ENCODE measurements around the gene AHCYL1.

AHCYL1 gene

GRCh38 chr1:109990302-109990653, 5.7 kb downstream of the AHCYL1 start:
- DNase-seq (ENCODE audit: low read depth in 1 of 2, low spot score in 1 of 2) = no peak
- Histone ChIP-seq H3K4me3 (replicated peaks; ENCODE audit: insufficient read depth, low read length) (no peak overlapping the region), H3K27me3 (ENCODE audit: insufficient read depth, poor library complexity, severe bottlenecking) (no peaks in the 10 kb centered on the region), H3K27ac (replicated peaks) (no peak overlapping the region)
- TF ChIP-seq SPI1 (IDR thresholded peaks at IDR 0.05; ENCODE audit: borderline replicate concordance, low read depth) (no peak), POLR2AphosphoS5 (IDR thresholded peaks at IDR 0.05; ENCODE audit: low read depth) (no peak), CTCF (IDR thresholded peaks at IDR 0.05; ENCODE audit: insufficient read depth, low read length) (no peak), REST (IDR thresholded peaks at IDR 0.05; ENCODE audit: insufficient replicate concordance, low read depth) (no peak), GABPA (IDR thresholded peaks at IDR 0.05; ENCODE audit: low read depth) (no peak)

- no peak for DNase-seq (ENCODE audit: low read depth in 1 of 2, low spot score in 1 of 2)
- TF ChIP-seq SPI1 (IDR thresholded peaks at IDR 0.05; ENCODE audit: borderline replicate concordance, low read depth) (peak; percentile 5; the same call in 1 of the 2 replicates), POLR2AphosphoS5 (IDR thresholded peaks at IDR 0.05; ENCODE audit: low read depth) (no peak)
Observed at GRCh38 chr1:109991400-109991925, 6.9 kb downstream of the AHCYL1 start.

GRCh38 chr1:109993885-109994284, 9.3 kb downstream of the AHCYL1 start:
- no peak for TF ChIP-seq REST (IDR thresholded peaks at IDR 0.05; ENCODE audit: insufficient replicate concordance, low read depth)
- Histone ChIP-seq H3K4me3 (replicated peaks; ENCODE audit: insufficient read depth, low read length) (no peak overlapping the region), H3K27ac (replicated peaks) (no peak overlapping the region), H3K27me3 (ENCODE audit: insufficient read depth, poor library complexity, severe bottlenecking) (no peaks in the 10 kb centered on the region)
- DNase-seq (ENCODE audit: low read depth in 1 of 2, low spot score in 1 of 2) = no peak

More at GRCh38 chr1:109991400-109991925, 6.9 kb downstream of the AHCYL1 start:
- H3K27me3 ChIP-seq (ENCODE audit: insufficient read depth, poor library complexity, severe bottlenecking) = no peaks in the 10 kb centered on the region
- H3K4me3 ChIP-seq (replicated peaks; ENCODE audit: insufficient read depth, low read length) = no peak overlapping the region
- H3K27ac ChIP-seq (replicated peaks) = no peak overlapping the region

- H3K27ac ChIP-seq (replicated peaks) = no peak overlapping the region
- TF ChIP-seq POLR2AphosphoS5 (IDR thresholded peaks at IDR 0.05; ENCODE audit: low read depth) = no peak
- TF ChIP-seq GABPA (IDR thresholded peaks at IDR 0.05; ENCODE audit: low read depth) = no peak
- no peak for TF ChIP-seq SPI1 (IDR thresholded peaks at IDR 0.05; ENCODE audit: borderline replicate concordance, low read depth)
- TF ChIP-seq CTCF (IDR thresholded peaks at IDR 0.05; ENCODE audit: insufficient read depth, low read length) = no peak
- no peak for TF ChIP-seq REST (IDR thresholded peaks at IDR 0.05; ENCODE audit: insufficient replicate concordance, low read depth)
- no peak for DNase-seq (ENCODE audit: low read depth in 1 of 2, low spot score in 1 of 2)
Observed at GRCh38 chr1:109994654-109995053, 10.1 kb downstream of the AHCYL1 start.

More at GRCh38 chr1:109994654-109995053, 10.1 kb downstream of the AHCYL1 start:
- Histone ChIP-seq H3K4me3 (replicated peaks; ENCODE audit: insufficient read depth, low read length) (no peak overlapping the region), H3K27me3 (ENCODE audit: insufficient read depth, poor library complexity, severe bottlenecking) (no peaks in the 10 kb centered on the region)
